GM19328 (cell line): ENCODE measurements around the gene CCDC152.
"Not testable (repeated sequence)": the region's sequence is repeated elsewhere in the genome, so short reads cannot be mapped to it uniquely, and the experiment has no call there.

Source experiments
- ATAC-seq: cut with Tn5 transposase; IDR thresholded peaks from one replicate; pipeline ENCODE4 v1.9.1; 2021; ENCODE audit warnings: mild to moderate bottlenecking, moderate library complexity; ENCODE audit not compliant: unreplicated experiment

Gene CCDC152

DNA sequence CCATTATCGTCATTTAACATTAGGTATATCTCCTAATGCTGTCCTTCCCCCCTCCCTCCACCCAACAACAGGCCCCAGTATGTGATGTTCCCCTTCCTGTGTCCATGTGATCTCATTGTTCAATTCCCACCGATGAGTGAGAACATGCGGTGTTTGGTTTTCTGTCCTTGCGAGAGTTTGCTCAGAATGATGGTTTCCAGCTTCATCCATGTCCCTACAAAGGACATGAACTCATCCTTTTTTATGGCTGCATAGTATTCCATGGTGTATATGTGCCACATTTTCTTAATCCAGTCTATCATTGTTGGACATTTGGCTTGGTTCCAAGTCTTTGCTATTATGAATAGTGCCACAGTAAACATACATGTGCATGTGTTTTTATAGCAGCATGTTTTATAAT, 87.8 kb downstream of the CCDC152 start:
- not testable (repeated sequence) for ATAC-seq

DNA sequence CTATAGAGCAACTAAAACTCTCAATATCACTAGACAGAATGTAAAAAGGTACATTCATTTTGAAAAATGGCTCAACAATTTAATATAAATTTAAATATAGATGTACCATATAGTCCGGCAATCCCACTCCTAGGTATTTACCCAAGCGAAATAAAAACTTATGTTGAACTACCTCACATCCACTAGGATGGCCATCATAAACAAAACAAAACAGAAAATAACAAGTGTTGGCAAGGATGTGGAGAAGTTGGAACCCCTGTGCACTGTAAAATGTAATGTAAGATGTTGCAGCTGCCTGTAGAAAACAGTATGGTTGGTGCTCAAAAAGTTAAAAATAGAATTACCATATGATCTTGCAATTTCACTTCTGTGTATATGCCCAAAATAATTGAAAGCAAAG, 91.9 kb downstream of the CCDC152 start:
- ATAC-seq: no peak

DNA sequence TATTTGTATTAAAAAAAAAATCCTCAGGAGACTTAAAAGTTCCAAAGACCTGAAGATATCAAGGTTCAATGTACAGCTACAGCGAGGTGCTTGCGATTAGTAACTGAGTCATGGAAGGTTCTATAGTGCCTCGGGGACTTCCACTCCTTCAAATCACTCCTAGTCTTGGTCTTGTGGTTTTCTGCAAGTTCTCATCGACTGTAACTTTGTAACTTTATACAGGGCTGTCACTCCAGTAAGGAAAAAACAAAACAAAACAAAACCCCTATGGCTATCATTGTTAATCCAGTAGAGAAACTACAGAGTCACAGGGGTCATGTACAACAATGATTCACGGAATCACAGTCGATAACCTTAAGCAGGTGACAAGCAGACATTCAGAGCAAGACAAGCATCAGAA, 94.9 kb downstream of the CCDC152 start:
- no peak for ATAC-seq
